DOHH2 (cell line): ENCODE results near the gene KNG1.

ENCODE experiments used
- H3F3A ChIP-seq: fragments of 200-600 bp; sonication (generic), shearing (Covaris generic); 2 replicates; pipeline ENCODE4 v1.6.0; 2016; ENCODE audit warnings: antibody characterized with exemption, mild to moderate bottlenecking; ENCODE audit not compliant: control insufficient read depth, insufficient read depth
- H3K27ac ChIP-seq: fragments of 200-600 bp; sonication (generic); 2 replicates; pipeline ENCODE4 v1.5.1; 2014; ENCODE audit warnings: low read depth, mild to moderate bottlenecking, low read length, moderate library complexity
- H3K27me3 ChIP-seq: fragments of 200-600 bp; sonication (generic); 2 replicates; pipeline ENCODE4 v1.6.1; 2014; ENCODE audit warnings: mild to moderate bottlenecking, low read length, mixed read lengths; ENCODE audit not compliant: control insufficient read depth
- H3K36me3 ChIP-seq: fragments of 200-600 bp; sonication (generic); 2 replicates; pipeline ENCODE4 v1.6.1; 2014; ENCODE audit warnings: mild to moderate bottlenecking, low read length, moderate library complexity, mixed read lengths; ENCODE audit not compliant: control insufficient read depth
- H3K4me1 ChIP-seq: fragments of 200-600 bp; sonication (generic); 2 replicates; pipeline ENCODE4 v1.6.1; 2014; ENCODE audit warnings: mild to moderate bottlenecking, low read length, mixed read lengths; ENCODE audit not compliant: control insufficient read depth
- H3K4me2 ChIP-seq: fragments of 200-600 bp; sonication (generic); 2 replicates; pipeline ENCODE4 v1.6.0; 2014; ENCODE audit warnings: mild to moderate bottlenecking, low read length, moderate library complexity
- H3K4me3 ChIP-seq: fragments of 200-600 bp; sonication (generic); 2 replicates; pipeline ENCODE4 v1.5.1; 2014; ENCODE audit warnings: mild to moderate bottlenecking, low read length, mixed read lengths
- H3K79me2 ChIP-seq: fragments of 200-600 bp; sonication (generic); 2 replicates; pipeline ENCODE4 v1.6.1; 2014; ENCODE audit warnings: mild to moderate bottlenecking, low read length, mixed read lengths; ENCODE audit not compliant: control insufficient read depth
- H3K9me2 ChIP-seq: fragments of 200-600 bp; sonication (generic); replicated peaks from 2 replicates; pipeline ENCODE4 v1.6.1; 2014; ENCODE audit warnings: mild to moderate bottlenecking, low read length, mixed read lengths; ENCODE audit not compliant: control insufficient read depth
- H3K9me3 ChIP-seq: fragments of 200-600 bp; sonication (generic); 2 replicates; pipeline ENCODE4 v1.6.1; 2014; ENCODE audit warnings: antibody characterized with exemption, low read length, mixed read lengths; ENCODE audit not compliant: control insufficient read depth, insufficient read depth
- H4K20me1 ChIP-seq: fragments of 200-600 bp; sonication (generic); 2 replicates; pipeline ENCODE4 v1.6.0; 2014; ENCODE audit warnings: low read depth, mild to moderate bottlenecking, antibody characterized with exemption, low read length, moderate library complexity; ENCODE audit not compliant: control insufficient read depth, insufficient read depth
- EZH2phosphoT487 ChIP-seq: fragments of 200-600 bp; sonication (generic); IDR thresholded peaks from 2 replicates; pipeline ENCODE4 v1.6.1; 2017; ENCODE audit warnings: borderline replicate concordance, mild to moderate bottlenecking, antibody characterized with exemption, low read length, moderate library complexity, mixed read lengths
- TF ChIP-seq, protein P1 (sequence below): fragments of 200-600 bp; sonication (generic); IDR thresholded peaks from one replicate; pipeline ENCODE4 v1.5.1; 2014; ENCODE audit warnings: antibody characterized with exemption, mild to moderate bottlenecking, low read depth, low read length; ENCODE audit not compliant: poor library complexity, severe bottlenecking

The KNG1 gene

DNA sequence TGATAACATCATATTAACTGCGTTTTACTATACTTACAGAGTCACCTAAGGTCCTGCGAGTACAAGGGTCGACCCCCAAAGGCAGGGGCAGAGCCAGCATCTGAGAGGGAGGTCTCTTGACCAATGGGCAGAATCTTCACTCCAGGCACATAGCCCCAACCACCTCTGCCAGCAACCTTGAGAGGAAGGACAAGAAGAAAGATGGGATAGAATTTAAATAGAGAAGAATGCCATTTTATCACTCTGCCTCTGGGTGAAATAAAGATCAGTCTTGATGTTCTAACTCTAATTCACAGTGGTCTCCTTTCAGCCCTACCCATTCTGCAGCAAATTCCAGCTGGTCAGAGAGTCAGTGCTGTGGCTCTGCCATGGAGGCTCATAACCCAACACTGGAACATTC is 26.5 kb downstream of the KNG1 start:
- Histone ChIP-seq H3K79me2 (no peaks in the 10 kb centered on the region), H3K9me3 (no peaks in the 10 kb centered on the region), H3K27ac (no peak overlapping the region), H3K4me3 (no peak overlapping the region), H3K9me2 (no peaks in the 10 kb centered on the region), H3F3A (no peaks in the 10 kb centered on the region), H3K27me3 (0 out of 2 replicates have a peak, but pooled peaks cover 3% of the 10 kb centered on the region), H4K20me1 (no peaks in the 10 kb centered on the region), H3K36me3 (no peaks in the 10 kb centered on the region), H3K4me1 (0 out of 2 replicates have a peak, but pooled peaks cover 5% of the 10 kb centered on the region), H3K4me2 (no peak overlapping the region)
- no peak for TF ChIP-seq EZH2phosphoT487
- TF ChIP-seq, protein P1, sequence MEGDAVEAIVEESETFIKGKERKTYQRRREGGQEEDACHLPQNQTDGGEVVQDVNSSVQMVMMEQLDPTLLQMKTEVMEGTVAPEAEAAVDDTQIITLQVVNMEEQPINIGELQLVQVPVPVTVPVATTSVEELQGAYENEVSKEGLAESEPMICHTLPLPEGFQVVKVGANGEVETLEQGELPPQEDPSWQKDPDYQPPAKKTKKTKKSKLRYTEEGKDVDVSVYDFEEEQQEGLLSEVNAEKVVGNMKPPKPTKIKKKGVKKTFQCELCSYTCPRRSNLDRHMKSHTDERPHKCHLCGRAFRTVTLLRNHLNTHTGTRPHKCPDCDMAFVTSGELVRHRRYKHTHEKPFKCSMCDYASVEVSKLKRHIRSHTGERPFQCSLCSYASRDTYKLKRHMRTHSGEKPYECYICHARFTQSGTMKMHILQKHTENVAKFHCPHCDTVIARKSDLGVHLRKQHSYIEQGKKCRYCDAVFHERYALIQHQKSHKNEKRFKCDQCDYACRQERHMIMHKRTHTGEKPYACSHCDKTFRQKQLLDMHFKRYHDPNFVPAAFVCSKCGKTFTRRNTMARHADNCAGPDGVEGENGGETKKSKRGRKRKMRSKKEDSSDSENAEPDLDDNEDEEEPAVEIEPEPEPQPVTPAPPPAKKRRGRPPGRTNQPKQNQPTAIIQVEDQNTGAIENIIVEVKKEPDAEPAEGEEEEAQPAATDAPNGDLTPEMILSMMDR, result no peak

DNA sequence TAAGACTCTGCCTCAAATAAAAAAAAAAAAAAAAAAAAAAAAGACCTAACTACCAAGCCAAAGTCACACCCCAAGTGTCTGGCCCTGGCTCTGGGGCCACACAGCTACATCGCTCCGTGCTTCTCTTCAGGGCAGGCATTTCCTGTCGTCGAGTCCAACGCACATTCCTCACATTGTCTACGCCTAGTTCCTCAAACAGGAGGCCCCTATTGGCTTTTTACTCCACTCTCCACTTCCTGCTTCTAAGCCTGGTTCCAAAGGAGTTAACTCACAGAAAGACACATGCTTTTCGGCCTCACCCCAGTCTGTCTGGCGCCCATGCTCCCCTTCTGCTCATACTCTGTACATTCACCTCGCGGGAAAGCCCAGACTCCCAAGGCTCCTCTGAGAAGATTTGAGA is 28.8 kb downstream of the KNG1 start:
- no peaks in the 10 kb centered on the region for H4K20me1 ChIP-seq
- 0 out of 2 replicates have a peak, but pooled peaks cover 3% of the 10 kb centered on the region for H3K27me3 ChIP-seq
- TF ChIP-seq, protein P1, result no peak
- no peak for TF ChIP-seq EZH2phosphoT487
- H3K27ac ChIP-seq, result no peak overlapping the region
- no peaks in the 10 kb centered on the region for H3K9me2 ChIP-seq
- no peaks in the 10 kb centered on the region for H3K36me3 ChIP-seq
- no peak overlapping the region for H3K4me3 ChIP-seq
- no peaks in the 10 kb centered on the region for H3F3A ChIP-seq
- no peaks in the 10 kb centered on the region for H3K79me2 ChIP-seq
- no peak overlapping the region for H3K4me2 ChIP-seq
- H3K4me1 ChIP-seq, result 0 out of 2 replicates have a peak, but pooled peaks cover 5% of the 10 kb centered on the region
- no peaks in the 10 kb centered on the region for H3K9me3 ChIP-seq

DNA sequence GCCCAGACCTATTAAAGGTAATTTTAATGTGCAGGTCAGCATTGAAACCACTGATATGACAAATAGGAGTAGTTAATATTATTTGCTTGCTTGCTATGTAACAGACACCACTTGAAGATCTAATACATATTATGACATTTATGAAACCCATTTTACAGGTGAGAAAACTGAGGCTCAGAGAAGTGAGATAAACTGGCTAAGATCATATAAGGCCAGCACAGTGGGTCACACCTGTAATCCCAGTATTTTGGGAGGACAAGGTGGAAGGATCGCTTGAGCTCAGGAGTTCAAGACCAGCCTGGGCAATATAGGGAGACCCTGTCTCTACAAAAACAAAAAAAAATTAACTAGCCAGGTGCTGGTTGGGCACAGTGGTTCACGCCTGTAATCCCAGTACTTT is 33.2 kb downstream of the KNG1 start:
- TF ChIP-seq, protein P1, result no peak
- no peak for TF ChIP-seq EZH2phosphoT487
- Histone ChIP-seq H3K27me3 (no peaks in the 10 kb centered on the region), H3K9me2 (no peaks in the 10 kb centered on the region), H3K4me2 (no peak overlapping the region), H3K27ac (no peak overlapping the region), H3F3A (no peaks in the 10 kb centered on the region), H4K20me1 (no peaks in the 10 kb centered on the region), H3K79me2 (no peaks in the 10 kb centered on the region), H3K36me3 (no peaks in the 10 kb centered on the region), H3K9me3 (no peaks in the 10 kb centered on the region), H3K4me3 (no peak overlapping the region), H3K4me1 (0 out of 2 replicates have a peak, but pooled peaks cover 5% of the 10 kb centered on the region)
